Suprapubic skin (tissue), 4 donors: Measurements from ENCODE around the gene ICOS. TPM values are rescaled to one million over a fixed set of nuclear protein-coding genes. Genes with fewer than 3 reads are reported as not detected.

Experiments used
- DNase-seq, 2 donors: peaks; one replicate each; pipeline ENCODE4 v3.0.0-alpha.2; 2019; ENCODE audit warnings: low spot score in 2 of 2
- H3K27ac ChIP-seq: fragments of 200-600 bp; sonication (generic); one replicate; pipeline ENCODE4 v1.5.1; 2019
- H3K27me3 ChIP-seq: fragments of 200-600 bp; sonication (generic); one replicate; pipeline ENCODE4 v1.5.1; 2019
- H3K36me3 ChIP-seq: fragments of 200-600 bp; sonication (generic); one replicate; pipeline ENCODE4 v1.5.1; 2019
- H3K4me1 ChIP-seq: fragments of 200-600 bp; sonication (generic); one replicate; pipeline ENCODE4 v1.5.1; 2019
- H3K4me3 ChIP-seq: fragments of 200-600 bp; sonication (generic); one replicate; pipeline ENCODE4 v1.5.1; 2019; ENCODE audit warnings: mild to moderate bottlenecking
- H3K9me3 ChIP-seq: fragments of 200-600 bp; sonication (generic); one replicate; pipeline ENCODE4 v1.5.1; 2019
- EP300 ChIP-seq: sonication (generic); formaldehyde crosslinking; IDR thresholded peaks from one replicate; pipeline ENCODE4 v1.6.1; 2017; ENCODE audit warnings: antibody characterized with exemption
- POLR2A ChIP-seq, 2 donors: fragments of 450-650 bp; IDR thresholded peaks; one replicate each; pipeline ENCODE4 v1.6.1; 2017; ENCODE audit warnings: antibody characterized with exemption in 2 of 2, mild to moderate bottlenecking in 2 of 2, moderate library complexity in 2 of 2
- POLR2AphosphoS5 ChIP-seq, 3 donors: sonication (generic); formaldehyde crosslinking; IDR thresholded peaks; one replicate each; pipeline ENCODE4 v1.6.1; 2017; ENCODE audit warnings: antibody characterized with exemption in 3 of 3
- WGBS: methylation state at CpG from one replicate; pipeline ENCODE4 v1.1.5; 2018; 5-methylcytosine and 5-hydroxymethylcytosine counted together
- total RNA-seq, 4 donors: library from RNA; depleted of rRNA; stranded (reverse); fragments of >200 nt; gene quantifications; one replicate each; pipeline ENCODE4 v1.1.0, GENCODE V29; 2016
- TF ChIP-seq, protein P1 (sequence below), 2 donors: fragments of 200-600 bp in 1 of 2; fragments of 450-650 bp in 1 of 2; sonication (generic) in 1 of 2; IDR thresholded peaks; one replicate each; pipeline ENCODE4 v1.5.1; 2016 to 2019; ENCODE audit warnings: antibody characterized with exemption in 2 of 2, mild to moderate bottlenecking in 1 of 2, moderate library complexity in 1 of 2

Gene ICOS
- total RNA-seq, 4 donors from 2014 or later = 0.47 TPM; not detected in 3

DNA sequence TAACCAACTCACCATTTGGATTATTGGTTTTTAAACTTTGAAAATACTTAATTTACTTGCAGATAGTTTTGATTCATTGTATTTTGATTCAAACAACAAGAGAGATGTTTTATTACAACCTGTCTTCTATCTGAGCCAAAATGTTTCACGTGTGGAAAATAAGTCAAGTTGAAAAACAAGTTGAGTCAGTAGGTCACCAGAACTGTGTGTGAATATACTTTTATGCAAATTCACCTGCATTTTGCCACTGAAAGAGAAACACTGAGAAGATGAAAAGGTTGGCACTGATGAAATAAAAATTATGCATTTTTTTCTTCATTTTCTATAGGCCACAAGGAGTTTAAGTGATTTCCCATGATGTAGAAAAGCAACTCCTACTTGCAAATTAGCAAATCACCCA lies 68.3 kb downstream of the ICOS start:
- DNase-seq = no peak
- Histone ChIP-seq H3K36me3 (no peaks in the 10 kb centered on the region), H3K27ac (no peak overlapping the region), H3K4me1 (peaks cover 15% of the 10 kb centered on the region), H3K4me3 (no peak overlapping the region), H3K27me3 (no peaks in the 10 kb centered on the region), H3K9me3 (no peaks in the 10 kb centered on the region)
- TF ChIP-seq POLR2A (IDR thresholded peaks at IDR 0.05) (no peak), EP300 (no peak), POLR2AphosphoS5 (IDR thresholded peaks at IDR 0.05) (no peak)
- TF ChIP-seq, protein P1, sequence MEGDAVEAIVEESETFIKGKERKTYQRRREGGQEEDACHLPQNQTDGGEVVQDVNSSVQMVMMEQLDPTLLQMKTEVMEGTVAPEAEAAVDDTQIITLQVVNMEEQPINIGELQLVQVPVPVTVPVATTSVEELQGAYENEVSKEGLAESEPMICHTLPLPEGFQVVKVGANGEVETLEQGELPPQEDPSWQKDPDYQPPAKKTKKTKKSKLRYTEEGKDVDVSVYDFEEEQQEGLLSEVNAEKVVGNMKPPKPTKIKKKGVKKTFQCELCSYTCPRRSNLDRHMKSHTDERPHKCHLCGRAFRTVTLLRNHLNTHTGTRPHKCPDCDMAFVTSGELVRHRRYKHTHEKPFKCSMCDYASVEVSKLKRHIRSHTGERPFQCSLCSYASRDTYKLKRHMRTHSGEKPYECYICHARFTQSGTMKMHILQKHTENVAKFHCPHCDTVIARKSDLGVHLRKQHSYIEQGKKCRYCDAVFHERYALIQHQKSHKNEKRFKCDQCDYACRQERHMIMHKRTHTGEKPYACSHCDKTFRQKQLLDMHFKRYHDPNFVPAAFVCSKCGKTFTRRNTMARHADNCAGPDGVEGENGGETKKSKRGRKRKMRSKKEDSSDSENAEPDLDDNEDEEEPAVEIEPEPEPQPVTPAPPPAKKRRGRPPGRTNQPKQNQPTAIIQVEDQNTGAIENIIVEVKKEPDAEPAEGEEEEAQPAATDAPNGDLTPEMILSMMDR (IDR thresholded peaks at IDR 0.05) = no peak
- 49% methylated on average over 1 of the region's 1 CpG for WGBS

DNA sequence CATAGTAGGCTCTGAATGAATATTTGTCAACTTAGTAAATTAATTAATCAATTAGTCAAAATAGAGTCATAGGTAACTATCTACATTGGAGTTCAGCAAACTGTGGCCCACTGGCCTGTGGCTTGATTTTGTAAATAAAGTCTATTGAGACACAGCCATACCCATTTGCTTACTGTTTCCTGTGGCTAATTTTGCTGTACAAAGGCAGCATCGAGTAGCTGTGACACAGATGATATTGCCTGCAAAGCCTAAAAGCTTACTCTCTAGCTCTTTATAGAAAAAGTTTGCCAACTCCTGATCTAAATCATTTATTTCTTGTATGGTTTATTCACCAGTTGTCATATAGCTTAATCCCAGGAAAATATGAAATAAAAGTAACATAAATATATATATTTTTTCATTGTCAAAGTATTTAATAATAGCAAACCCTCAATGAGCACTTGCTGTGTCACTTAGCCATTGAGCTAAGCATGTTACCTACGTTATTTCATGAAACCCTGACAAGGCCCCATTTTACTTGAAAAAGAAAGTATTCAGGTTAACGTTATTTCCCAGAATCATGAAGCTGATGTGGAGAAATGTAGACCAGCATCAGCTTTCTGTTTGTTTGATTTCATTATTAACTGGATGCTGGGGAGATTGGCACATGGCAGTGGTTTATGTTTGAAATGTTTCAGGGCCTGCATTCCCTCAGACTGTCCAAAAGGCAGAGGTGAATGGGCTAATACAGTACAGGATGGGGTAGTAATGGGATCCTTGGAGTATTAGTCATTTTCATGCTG lies 69.6 kb downstream of the ICOS start:
- Histone ChIP-seq H3K4me3 (no peak overlapping the region), H3K4me1 (peaks cover 16% of the 10 kb centered on the region), H3K27me3 (no peaks in the 10 kb centered on the region), H3K27ac (no peak overlapping the region), H3K9me3 (no peaks in the 10 kb centered on the region), H3K36me3 (no peaks in the 10 kb centered on the region)
- TF ChIP-seq EP300 = no peak
- TF ChIP-seq POLR2A (IDR thresholded peaks at IDR 0.05) = no peak
- TF ChIP-seq, protein P1 (IDR thresholded peaks at IDR 0.05) = no peak
- TF ChIP-seq POLR2AphosphoS5 (IDR thresholded peaks at IDR 0.05) = no peak
- WGBS = 84% methylated on average over 3 of the region's 3 CpGs
- DNase-seq = no peak

DNA sequence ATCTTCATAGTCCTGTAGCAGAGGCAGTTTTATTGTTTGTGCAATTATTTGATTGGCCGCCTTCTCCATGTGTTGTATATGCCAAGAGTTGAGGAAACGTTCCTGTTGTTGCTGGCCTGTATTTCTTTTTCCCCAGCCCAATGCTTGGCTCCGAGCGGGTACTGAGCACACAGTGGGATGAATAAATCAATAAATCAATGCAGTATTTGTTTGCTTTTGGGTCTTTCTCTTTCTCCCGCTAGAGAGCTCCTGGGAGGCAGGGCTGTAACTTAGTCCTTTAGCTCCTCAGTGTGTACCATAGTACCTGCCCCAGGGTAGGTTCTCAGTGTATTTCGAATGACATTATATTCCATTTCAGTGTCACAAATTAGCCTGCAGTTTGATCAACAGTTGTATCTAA lies 71.8 kb downstream of the ICOS start:
- DNase-seq = no peak

DNA sequence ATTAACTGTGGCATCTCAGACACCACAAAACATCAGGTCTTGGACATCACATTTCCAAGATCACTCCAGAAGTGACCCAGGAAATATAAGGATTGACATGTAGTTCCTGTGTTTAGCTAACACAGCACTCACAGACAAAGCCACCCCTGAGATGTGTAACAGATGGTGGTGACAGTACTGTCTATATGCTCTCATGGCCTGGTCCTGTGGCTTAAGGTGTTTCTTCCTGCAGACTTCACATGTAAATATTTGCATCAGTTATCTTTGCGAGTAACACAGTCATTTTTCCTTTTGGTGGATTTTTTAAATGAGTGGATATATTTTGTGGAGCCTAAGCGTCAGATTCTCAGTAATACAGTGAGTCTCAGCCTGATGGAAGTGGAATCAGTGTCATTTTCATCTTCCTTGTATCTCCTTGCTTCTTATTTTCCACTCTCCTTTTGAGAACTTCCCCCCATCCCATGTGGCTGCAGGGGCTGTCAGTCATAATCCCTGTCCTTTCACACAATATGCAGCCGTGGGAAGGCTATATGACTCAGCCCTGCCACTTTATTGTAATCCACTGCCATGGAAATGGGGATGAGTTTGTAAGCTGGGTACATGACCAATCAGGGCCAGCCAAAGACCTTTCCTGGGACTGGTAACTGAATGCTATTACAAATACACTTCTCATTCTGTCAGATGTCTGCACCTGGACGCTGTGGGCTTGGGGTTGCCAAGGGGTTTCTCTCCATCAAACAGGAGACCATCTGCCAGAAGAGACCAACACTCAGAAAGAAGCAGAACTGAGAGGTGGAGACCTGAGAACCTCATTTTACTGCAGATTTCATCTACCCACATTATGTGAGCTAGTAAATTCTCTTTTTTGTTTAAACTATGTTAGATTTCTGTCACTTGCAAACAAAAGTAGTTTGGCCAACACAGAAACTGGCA lies 74.3 kb downstream of the ICOS start:
- Histone ChIP-seq H3K9me3 (no peaks in the 10 kb centered on the region), H3K36me3 (no peaks in the 10 kb centered on the region), H3K27ac (no peak overlapping the region), H3K4me3 (no peak overlapping the region), H3K27me3 (no peaks in the 10 kb centered on the region), H3K4me1 (peaks cover 16% of the 10 kb centered on the region)
- 90% methylated on average over 4 of the region's 4 CpGs for WGBS
- no peak for DNase-seq
- TF ChIP-seq POLR2AphosphoS5 (IDR thresholded peaks at IDR 0.05) (no peak), EP300 (no peak), POLR2A (IDR thresholded peaks at IDR 0.05) (no peak)
- TF ChIP-seq, protein P1 (IDR thresholded peaks at IDR 0.05) = no peak

More for the DNA sequence above, 71.8 kb downstream of the ICOS start:
- 86% methylated on average over 6 of the region's 6 CpGs for WGBS
- Histone ChIP-seq H3K27me3 (no peaks in the 10 kb centered on the region), H3K36me3 (no peaks in the 10 kb centered on the region), H3K4me3 (no peak overlapping the region), H3K4me1 (peaks cover 32% of the 10 kb centered on the region), H3K9me3 (no peaks in the 10 kb centered on the region), H3K27ac (no peak overlapping the region)
- TF ChIP-seq, protein P1 (IDR thresholded peaks at IDR 0.05) = no peak
- TF ChIP-seq EP300 (no peak), POLR2AphosphoS5 (IDR thresholded peaks at IDR 0.05) (no peak), POLR2A (IDR thresholded peaks at IDR 0.05) (no peak)

Other genes with a start within 250 kb of the ICOS start
- gene CD28, start 230.1 kb upstream of the ICOS start, total RNA-seq = 1 to 10 TPM in 1 of 4 donors, under 1 TPM in 2, not detected in 1; 0.08 to 1.0 (median 0.15) TPM
- gene CTLA4, start 69.0 kb upstream of the ICOS start, total RNA-seq = 1 to 10 TPM in 1 of 4 donors, not detected in 3; 1.2 TPM